Erythroblast (primary cell): ENCODE data around the gene LAIR2.

Source experiments
- GATA1 ChIP-seq: IDR thresholded peaks from 2 replicates; pipeline ENCODE4 v1.6.1; 2011; ENCODE audit warnings: low read depth, mild to moderate bottlenecking, control low read depth, low read length, moderate library complexity
- POLR2A ChIP-seq: IDR thresholded peaks from 2 replicates; pipeline ENCODE4 v1.6.1; 2011; ENCODE audit warnings: mild to moderate bottlenecking, low read length

- TF ChIP-seq POLR2A, result no peak
- no peak for TF ChIP-seq GATA1
Measured at GRCh38 chr19:54521860-54522513, 19.4 kb downstream of the LAIR2 start.
